ENCODE measurements around the gene ADRA2C. TPM values are rescaled to one million over a fixed set of nuclear protein-coding genes. Genes with fewer than 3 reads are reported as not detected.

ADRA2C gene
- total and polyA plus RNA-seq, 2 of the 13 experiments (the other 11 are each of a cell fraction or from before 2014, with no cell fraction given): 15.4 to 69.7 TPM

DNA sequence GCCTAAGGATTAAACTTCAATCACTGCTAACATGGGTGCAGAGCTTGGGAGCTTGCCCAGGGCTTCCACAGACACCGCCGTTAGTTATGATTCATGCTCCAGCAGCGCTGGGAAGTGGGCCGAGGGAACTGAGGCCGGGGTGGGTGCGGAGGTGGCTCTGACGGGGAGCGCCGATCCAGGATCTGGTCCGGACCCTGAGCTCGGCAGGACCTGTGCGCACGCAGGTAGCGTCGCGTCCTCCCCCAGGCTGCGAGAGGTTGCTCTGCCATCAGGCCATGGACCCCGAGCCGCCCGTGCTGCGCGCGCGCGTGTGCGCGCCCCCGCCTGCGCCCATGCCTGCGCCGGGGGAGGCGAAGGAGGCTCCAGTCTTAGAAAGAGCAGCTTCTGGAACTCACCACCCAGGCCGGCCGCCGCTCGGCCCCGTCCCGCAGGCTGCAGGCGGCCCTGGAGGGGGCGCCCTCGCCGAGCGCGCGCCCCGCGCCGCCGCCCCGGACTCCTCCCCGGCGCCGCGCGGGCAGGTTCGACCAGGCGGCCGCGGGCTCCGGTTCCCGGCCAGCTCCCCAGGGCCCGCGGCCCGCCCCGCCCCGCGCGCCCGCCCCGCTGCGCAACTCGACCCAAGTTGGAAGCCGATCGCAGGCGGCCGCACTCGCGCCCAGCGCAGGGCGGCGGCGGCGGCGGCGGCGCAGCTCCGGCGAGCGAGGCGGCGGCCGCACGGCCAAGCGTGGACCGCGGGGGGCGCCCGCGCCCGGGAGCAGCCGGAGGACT is 732 bp upstream of the ADRA2C start (continued):
- no peak for TF ChIP-seq REST (IDR thresholded peaks at IDR 0.05; ENCODE audit: borderline replicate concordance in 1 of 2, low read depth in 1 of 2, low read length in 2 of 2)
- TF ChIP-seq IKZF4 (CRISPR knock-in tag; IDR thresholded peaks at IDR 0.05; ENCODE audit: borderline replicate concordance, low read depth, not compliant biosample characterization): peak; percentile 47
- TF ChIP-seq, protein P1, sequence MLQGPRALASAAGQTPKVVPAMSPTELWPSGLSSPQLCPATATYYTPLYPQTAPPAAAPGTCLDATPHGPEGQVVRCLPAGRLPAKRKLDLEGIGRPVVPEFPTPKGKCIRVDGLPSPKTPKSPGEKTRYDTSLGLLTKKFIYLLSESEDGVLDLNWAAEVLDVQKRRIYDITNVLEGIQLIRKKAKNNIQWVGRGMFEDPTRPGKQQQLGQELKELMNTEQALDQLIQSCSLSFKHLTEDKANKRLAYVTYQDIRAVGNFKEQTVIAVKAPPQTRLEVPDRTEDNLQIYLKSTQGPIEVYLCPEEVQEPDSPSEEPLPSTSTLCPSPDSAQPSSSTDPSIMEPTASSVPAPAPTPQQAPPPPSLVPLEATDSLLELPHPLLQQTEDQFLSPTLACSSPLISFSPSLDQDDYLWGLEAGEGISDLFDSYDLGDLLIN (CRISPR knock-in tag; IDR thresholded peaks at IDR 0.05; ENCODE audit: borderline replicate concordance): no peak
- no peak for TF ChIP-seq NFATC3 (CRISPR knock-in tag; IDR thresholded peaks at IDR 0.05)
- TF ChIP-seq ZBTB49 (CRISPR knock-in tag; IDR thresholded peaks at IDR 0.05; ENCODE audit: borderline replicate concordance): no peak
- TF ChIP-seq ZMAT3 (CRISPR knock-in tag; conservative IDR thresholded peaks at IDR 0.05): peak; percentile 33; the same call in 1 of the 2 replicates
- peak; percentile 49; the same call in 1 of the 2 replicates for TF ChIP-seq ZNF205 (CRISPR knock-in tag; IDR thresholded peaks at IDR 0.05)
- no peak for TF ChIP-seq ZNF550 (CRISPR knock-in tag; IDR thresholded peaks at IDR 0.05; ENCODE audit: borderline replicate concordance)
- TF ChIP-seq CTCF (CRISPR knock-in tag; IDR thresholded peaks at IDR 0.05): peak; percentile 32; the same call in 1 of the 2 replicates
- peak; percentile 67; the same call in 1 of the 2 replicates for TF ChIP-seq RBFOX2 (IDR thresholded peaks at IDR 0.05; ENCODE audit: low read depth, low read length)

Measured in HepG2 (cell line).